ENCODE results near the gene TM7SF2.

TM7SF2 gene

GRCh38 chr11:65089621-65090020 is 22.1 kb upstream of the TM7SF2 start:
- DNase-seq (ENCODE audit: low read depth in 1 of 2, low spot score in 1 of 2) = no peak

DNA sequence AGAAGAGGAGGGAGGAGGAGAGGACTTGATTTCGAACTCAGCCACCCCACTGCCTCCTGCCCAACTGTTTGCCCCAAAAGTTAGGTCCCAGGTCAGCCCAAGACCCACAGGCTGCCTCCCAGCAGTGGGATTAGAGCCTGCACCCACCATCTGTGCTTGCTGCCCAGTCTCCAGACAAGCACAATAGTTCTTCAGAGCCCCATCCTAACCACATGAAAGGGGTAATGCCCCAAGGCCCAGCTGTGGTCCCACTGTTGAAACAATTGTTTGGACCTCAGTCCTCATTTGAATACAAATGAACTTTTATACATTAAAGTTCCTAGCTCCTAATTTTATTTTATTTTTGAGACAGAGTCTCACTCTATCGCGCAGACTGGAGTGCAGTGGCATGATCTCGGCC is 21.0 kb upstream of the TM7SF2 start:
- DNase-seq (ENCODE audit: low read depth in 1 of 2, low spot score in 1 of 2) = no peak

GRCh38 chr11:65095427-65095826 is 16.2 kb upstream of the TM7SF2 start:
- no peak for DNase-seq (ENCODE audit: low read depth in 1 of 2, low spot score in 1 of 2)

DNA sequence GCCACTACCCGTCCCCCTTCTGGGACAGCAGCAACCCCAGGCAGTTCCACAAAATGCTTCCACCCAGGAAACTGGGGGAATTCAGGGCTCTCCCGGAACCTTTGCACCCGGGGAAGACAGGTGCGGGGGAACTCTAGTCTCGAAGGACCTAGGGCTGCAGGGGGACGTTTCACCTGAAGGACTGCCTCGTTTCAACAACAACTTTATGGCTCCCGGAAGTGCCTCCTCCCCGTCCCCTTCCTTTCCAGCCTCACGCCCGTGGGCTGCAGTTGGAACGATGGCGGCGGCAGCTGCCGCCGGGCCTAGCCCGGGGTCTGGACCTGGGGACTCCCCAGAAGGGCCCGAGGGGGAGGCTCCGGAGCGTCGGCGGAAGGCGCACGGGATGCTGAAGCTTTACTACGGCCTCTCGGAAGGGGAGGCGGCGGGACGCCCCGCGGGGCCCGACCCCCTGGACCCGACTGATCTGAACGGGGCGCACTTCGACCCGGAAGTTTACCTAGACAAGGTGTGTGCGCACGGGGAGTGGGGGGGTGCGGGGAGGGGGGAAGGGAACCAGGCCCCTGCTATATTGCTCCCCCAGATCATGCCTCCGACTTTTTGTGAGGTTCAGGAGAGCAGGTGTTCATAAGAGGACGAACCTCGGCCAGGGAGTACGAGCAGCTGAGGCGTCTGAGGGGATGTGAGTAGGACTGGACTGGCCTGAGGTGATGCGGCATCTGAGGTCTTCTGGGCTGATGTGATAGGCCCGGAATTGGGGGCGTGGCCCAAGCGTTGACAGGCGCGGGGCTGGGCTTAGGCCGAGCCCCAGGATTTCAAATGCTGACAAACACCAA is 15.5 kb upstream of the TM7SF2 start, which contains the start of gene VPS51:
Gene VPS51 (plus strand): TSS at position 241 of the 833 bp plus-strand sequence. CDS start 37 bp downstream, at position 278.
- peak; percentile 63 to 72 for DNase-seq (ENCODE audit: low read depth in 1 of 2, low spot score in 1 of 2)

DNA sequence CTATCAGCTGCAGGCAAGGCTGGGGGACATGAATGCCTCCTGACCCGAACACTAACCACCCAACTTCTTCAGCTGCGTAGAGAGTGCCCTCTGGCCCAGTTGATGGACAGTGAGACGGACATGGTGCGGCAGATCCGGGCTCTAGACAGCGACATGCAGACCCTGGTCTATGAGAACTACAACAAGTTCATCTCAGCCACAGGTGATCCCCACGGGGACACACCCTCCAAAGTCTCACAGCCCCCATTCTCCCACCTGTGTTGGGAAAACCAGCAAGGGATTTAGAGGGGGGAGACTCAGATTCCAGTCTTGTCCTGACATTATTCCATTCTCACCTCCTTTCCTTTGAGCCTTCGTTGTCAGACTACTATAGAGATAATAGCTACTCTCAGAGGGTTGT is 14.7 kb upstream of the TM7SF2 start:
- no peak for DNase-seq (ENCODE audit: low read depth in 1 of 2, low spot score in 1 of 2)

DNA sequence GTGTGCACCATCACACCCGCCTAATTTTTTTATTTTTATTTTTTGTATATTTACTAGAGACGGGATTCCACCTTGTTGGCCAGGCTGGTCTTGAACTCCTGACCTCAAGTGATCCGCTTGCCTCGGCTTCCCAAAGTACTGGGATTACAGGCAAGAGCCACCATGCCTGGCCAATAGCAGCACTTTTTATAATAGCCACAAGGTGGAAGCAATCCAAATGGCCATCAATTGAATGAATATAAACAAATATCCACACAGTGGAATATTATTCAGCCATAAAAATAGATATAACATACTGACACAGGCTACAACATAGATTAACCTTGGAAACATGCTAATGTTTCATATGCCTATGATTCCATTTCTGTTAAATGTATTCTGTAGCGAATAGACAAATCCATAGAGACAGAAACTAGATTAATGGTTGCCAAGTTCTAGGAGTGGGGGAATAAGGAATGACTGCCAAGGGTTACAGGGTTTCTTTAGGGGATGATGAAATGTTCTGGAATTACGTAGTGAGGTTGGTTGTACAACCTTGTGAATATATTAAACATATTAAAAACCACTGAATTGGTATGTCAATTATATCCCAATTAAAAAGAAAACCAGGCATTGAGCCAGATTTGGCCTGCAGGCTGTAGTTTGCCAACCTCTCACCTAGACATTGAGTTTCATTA is 10.9 kb upstream of the TM7SF2 start:
- no peak for DNase-seq (ENCODE audit: low read depth in 1 of 2, low spot score in 1 of 2)

GRCh38 chr11:65102142-65103095 is 9.3 kb upstream of the TM7SF2 start:
- DNase-seq (ENCODE audit: low read depth in 1 of 2, low spot score in 1 of 2) = no peak

DNA sequence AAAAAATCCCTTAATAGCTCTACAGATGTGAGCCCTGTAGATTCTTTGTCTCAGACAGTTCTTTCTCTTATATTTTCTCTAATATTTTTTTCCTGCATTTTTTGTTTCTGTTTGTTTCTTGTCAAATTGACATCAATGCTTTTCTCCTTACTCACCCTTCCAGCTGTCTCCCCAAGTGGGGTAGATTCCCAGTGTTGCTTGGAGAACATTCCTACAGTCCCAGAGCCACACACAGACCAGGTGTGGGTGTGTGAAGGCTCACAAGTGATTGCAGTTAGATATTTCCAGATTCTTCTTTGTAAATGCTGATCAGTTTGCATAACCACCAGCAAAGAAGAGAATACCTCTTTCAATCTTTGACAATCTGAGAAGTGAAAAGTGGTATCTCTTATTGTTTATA is 8.2 kb upstream of the TM7SF2 start:
- no peak for DNase-seq (ENCODE audit: low read depth in 1 of 2, low spot score in 1 of 2)

DNA sequence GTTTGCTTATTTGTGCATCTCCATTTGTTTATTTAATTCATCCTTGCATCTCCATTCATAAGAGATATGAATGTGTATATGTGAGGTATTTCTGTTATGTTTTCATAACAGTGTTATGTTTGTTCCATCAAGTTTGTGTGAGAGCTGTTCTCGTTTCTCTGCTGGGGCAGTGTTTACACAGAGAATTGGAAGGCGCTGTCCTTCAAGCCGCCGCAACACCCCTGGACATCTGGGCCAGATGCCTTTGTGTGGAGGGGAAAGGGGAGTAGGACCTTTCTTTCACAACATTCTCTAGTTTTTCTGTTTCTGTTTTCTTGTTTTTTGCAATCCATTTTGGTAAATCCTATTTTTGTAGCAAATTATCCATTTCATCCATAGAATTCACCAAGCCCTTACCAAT is 7.0 kb upstream of the TM7SF2 start:
- DNase-seq (ENCODE audit: low read depth in 1 of 2, low spot score in 1 of 2) = no peak

GRCh38 chr11:65107078-65107477 is 4.6 kb upstream of the TM7SF2 start:
- DNase-seq (ENCODE audit: low read depth in 1 of 2, low spot score in 1 of 2) = no peak

DNA sequence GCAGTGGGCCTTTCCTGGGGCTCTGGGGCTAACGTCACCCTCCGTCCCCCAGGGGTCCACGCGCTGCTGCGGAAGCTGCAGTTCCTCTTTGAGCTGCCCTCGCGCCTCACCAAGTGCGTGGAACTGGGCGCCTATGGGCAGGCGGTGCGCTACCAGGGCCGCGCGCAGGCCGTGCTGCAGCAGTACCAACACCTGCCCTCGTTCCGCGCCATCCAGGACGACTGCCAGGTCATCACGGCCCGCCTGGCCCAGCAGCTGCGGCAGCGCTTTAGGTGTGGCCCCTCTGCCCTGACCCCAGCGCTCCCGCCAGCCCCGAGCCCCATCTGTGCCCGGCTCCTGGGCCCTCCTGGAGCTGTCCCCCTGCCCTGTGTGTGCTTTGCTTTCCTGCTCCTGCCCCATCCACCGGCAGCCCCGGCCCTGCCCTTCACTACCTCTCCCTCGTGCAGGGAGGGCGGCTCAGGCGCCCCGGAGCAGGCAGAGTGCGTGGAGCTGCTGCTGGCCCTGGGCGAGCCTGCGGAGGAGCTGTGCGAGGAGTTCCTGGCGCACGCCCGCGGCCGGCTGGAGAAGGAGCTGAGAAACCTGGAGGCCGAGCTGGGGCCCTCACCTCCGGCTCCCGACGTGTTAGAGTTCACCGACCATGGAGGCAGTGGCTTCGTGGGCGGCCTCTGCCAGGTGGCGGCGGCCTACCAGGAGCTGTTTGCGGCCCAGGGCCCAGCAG is 3.8 kb upstream of the TM7SF2 start:
- no peak for DNase-seq (ENCODE audit: low read depth in 1 of 2, low spot score in 1 of 2)

GRCh38 chr11:65108469-65109123 is 3.1 kb upstream of the TM7SF2 start:
- no peak for DNase-seq (ENCODE audit: low read depth in 1 of 2, low spot score in 1 of 2)

GRCh38 chr11:65109231-65110198 is 2.2 kb upstream of the TM7SF2 start:
- DNase-seq (ENCODE audit: low read depth in 1 of 2, low spot score in 1 of 2) = no peak

GRCh38 chr11:65110354-65110861 is 1.3 kb upstream of the TM7SF2 start:
- peak; percentile 89 to 99 for DNase-seq (ENCODE audit: low read depth in 1 of 2, low spot score in 1 of 2)

DNA sequence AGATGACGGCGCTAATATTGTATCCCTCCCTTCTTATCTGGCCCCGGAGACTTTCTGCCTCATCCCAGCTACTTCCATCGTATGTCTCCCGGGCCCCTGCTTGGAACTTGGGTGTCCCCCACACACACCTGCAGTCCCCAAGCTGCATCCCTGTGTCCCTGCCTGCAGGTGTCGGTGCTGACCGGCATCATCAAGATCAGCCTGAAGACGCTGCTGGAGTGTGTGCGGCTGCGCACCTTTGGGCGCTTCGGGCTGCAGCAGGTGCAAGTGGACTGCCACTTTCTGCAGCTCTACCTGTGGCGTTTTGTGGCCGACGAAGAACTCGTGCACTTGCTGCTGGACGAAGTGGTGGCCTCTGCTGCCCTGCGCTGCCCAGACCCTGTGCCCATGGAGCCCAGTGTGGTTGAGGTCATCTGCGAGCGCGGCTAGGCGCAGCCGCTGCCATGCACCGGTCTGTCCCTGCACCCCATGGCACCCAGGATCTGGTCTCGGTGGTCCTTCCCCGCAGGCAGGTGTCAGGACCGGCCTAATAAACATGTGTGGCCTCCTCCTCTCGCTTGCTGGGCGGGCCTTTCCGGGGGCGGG is 421 bp upstream of the TM7SF2 start:
- no peak for DNase-seq (ENCODE audit: low read depth in 1 of 2, low spot score in 1 of 2)

DNA sequence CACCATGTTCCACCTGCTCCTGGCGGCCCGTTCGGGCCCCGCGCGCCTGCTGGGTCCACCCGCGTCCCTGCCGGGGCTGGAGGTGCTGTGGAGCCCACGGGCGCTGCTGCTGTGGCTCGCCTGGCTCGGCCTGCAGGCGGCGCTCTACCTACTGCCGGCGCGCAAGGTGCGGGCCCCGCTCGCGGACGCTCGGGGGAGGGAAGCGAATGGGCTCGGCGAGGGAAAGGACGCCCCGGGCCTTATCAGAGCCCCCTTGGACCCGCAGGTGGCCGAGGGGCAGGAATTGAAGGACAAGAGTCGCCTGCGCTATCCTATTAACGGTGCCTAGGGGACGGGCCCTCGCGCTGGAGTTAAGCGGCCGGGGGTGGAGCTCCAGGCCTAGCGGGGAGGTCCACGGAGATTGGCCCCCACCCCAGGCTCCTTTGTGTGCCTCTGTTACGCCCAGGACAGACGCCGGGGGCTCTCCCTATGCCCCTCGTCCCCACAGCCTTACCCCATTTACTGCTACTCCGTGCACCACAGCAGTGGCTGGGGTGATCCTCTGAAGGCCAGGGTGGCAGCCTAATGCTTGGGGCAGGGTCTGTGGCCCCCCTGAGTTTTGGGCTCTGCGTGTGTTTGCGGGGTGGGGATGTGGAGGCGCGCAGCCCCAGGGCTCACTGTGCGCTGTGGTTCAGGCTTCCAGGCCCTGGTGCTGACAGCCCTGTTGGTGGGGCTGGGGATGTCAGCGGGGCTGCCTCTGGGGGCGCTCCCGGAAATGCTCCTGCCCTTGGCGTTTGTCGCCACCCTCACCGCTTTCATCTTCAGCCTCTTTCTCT is 1.1 kb downstream of the TM7SF2 start:
- DNase-seq (ENCODE audit: low read depth in 1 of 2, low spot score in 1 of 2) = peak; percentile 63 to 67

DNA sequence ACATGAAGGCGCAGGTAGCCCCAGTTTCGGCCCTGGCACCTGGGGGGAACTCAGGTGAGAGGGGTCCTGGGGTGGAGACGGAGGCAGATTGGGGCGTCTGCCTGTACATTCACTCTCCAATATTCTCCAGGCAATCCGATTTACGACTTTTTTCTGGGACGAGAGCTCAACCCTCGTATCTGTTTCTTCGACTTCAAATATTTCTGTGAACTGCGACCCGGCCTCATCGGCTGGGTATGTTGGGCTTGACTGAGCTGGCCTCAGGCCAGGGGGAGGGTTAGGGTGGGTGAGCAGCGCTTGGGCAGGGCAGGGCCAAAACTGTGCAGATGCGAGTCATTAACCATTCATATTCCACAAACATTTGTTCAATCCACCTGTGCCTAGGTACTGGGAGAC is 1.7 kb downstream of the TM7SF2 start:
- no peak for DNase-seq (ENCODE audit: low read depth in 1 of 2, low spot score in 1 of 2)

DNA sequence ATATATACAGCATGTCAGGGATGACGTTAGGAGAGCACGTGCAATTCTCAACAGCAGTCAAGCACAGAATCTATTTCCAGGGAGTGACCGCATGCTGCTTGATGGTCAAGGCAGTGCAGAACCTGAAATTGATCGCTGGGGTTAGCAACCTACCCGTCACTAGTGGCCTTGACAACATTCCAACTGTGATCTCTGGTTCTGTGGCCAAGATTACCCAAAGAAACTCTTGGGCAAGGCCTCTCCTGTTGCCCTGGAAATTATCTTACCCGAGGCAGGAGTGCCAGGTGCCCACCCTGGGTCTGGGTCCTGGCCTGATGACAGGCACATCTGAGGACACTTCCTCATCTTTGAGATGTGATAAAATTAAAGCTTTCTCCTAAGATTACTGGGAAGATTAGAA is 2.2 kb downstream of the TM7SF2 start:
- DNase-seq (ENCODE audit: low read depth in 1 of 2, low spot score in 1 of 2) = no peak
